ENCODE results near the gene RBMS3. TPM values are rescaled to one million over a fixed set of nuclear protein-coding genes. Genes with fewer than 3 reads are reported as not detected.

Gene RBMS3
- total and polyA plus RNA-seq, 2 of the 8 experiments (the other 6 are each of a cell fraction or from before 2014, with no cell fraction given) = 3.7 to 6.9 TPM

DNA sequence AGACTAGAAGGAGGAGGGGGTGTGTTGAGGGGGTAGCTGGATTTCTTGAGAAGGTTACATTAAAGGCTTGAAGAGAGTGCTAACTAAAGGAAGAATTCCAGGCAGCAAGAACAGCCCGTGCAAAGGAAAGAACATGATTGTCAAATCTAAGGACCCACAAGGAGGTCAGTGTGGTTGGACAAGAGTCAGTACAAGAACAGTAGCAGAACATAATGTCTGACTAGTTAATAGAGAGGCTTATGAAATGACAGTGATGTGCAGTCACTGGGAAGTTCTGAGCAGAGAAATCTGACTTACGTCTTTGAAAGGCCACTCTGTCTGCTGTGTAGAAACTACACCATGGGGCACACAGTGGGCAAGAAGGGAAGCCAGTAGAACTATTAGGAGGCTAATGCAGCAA is 19.8 kb upstream of the RBMS3 start:
- CTCF ChIA-PET (ENCODE audit: partially characterized antibody) = no interaction called here
- no peaks in the 10 kb centered on the region for H3K79me2 ChIP-seq (ENCODE audit: control insufficient read depth in 1 of 2, insufficient read depth in 2 of 2, low read length in 2 of 2)
- no peak overlapping the region for H2BK120ac ChIP-seq (replicated peaks; ENCODE audit: low read depth, low read length)
- WGBS, 2 experiments (ENCODE audit: extremely low coverage in 1 of 2, insufficient coverage in 1 of 2, insufficient read length in 1 of 2, insufficient replicate concordance in 2 of 2, low coverage in 1 of 2, low lambda C conversion rate in 2 of 2, missing lambda C conversion rate in 1 of 2) = 94% methylated on average over 2 of the region's 2 CpGs; no CpG with 5 or more reads in 1 of the 2 experiments
- H4K20me1 ChIP-seq (replicated peaks in 1 of 2; ENCODE audit: control insufficient read depth in 1 of 2, insufficient read depth in 2 of 2, low read length in 2 of 2) = no peaks in the 10 kb centered on the region
- H3K4me2 ChIP-seq (ENCODE audit: insufficient read depth in 1 of 2, low read depth in 2 of 2, low read length in 2 of 2) = no peak overlapping the region
- no peak overlapping the region for H3K14ac ChIP-seq (ENCODE audit: insufficient read length)
- no peaks in the 10 kb centered on the region for H3K23me2 ChIP-seq (ENCODE audit: low read depth, low read length)
- H3K4ac ChIP-seq (replicated peaks; ENCODE audit: insufficient read length, low read depth, low read length) = no peak overlapping the region
- H3K79me1 ChIP-seq (ENCODE audit: low read depth, low read length) = no peaks in the 10 kb centered on the region
- no peaks in the 10 kb centered on the region for H3K9me3 ChIP-seq (ENCODE audit: insufficient read depth in 2 of 2, low read depth in 1 of 2, low read length in 1 of 2)
- no peak overlapping the region for H2AFZ ChIP-seq (ENCODE audit: low read length)
- no peak overlapping the region for H4K8ac ChIP-seq (ENCODE audit: extremely low read depth, insufficient read depth, low read length)
- H2BK20ac ChIP-seq (ENCODE audit: low read length) = no peak overlapping the region
- H3K4me1 ChIP-seq (replicated peaks in 1 of 4; ENCODE audit: control insufficient read depth in 3 of 4, insufficient read depth in 4 of 4, low read length in 3 of 4) = no peaks in the 10 kb centered on the region
- H3K27me3 ChIP-seq (replicated peaks in 1 of 4; ENCODE audit: control insufficient read depth in 3 of 4, extremely low read depth in 1 of 4, insufficient read depth in 3 of 4, low read length in 3 of 4) = no peaks in the 10 kb centered on the region
- no peak overlapping the region for H2BK5ac ChIP-seq (ENCODE audit: low read depth, low read length)
- no peak for DNase-seq (ENCODE audit: low read depth in 1 of 2, low spot score in 2 of 2)
- H3K36me3 ChIP-seq (ENCODE audit: control insufficient read depth in 2 of 4, insufficient read depth in 4 of 4, low read length in 3 of 4) = no peaks in the 10 kb centered on the region
- TF ChIP-seq TAF7 (optimal IDR thresholded peaks at IDR 0.05; ENCODE audit: borderline replicate concordance, low read depth, low read length) = no peak
- TF ChIP-seq E2F6 (IDR thresholded peaks at IDR 0.05) = no peak
- TF ChIP-seq POU5F1 (IDR thresholded peaks at IDR 0.05; ENCODE audit: low read depth, low read length) = no peak
- TF ChIP-seq TEAD4 (IDR thresholded peaks at IDR 0.05; ENCODE audit: low read depth, low read length) = no peak
- TF ChIP-seq CREB1 (IDR thresholded peaks at IDR 0.05) = no peak
- no peak for TF ChIP-seq RFX5 (IDR thresholded peaks at IDR 0.05; ENCODE audit: borderline replicate concordance, low read depth, low read length)
- no peak for TF ChIP-seq CHD1 (IDR thresholded peaks at IDR 0.05; ENCODE audit: low read depth, low read length)
- no peak for TF ChIP-seq RNF2 (IDR thresholded peaks at IDR 0.05; ENCODE audit: borderline replicate concordance, low read depth, low read length, missing control alignments, poor library complexity, severe bottlenecking)
- POLR2A ChIA-PET (ENCODE audit: partially characterized antibody) = no interaction called here
- no peak for FAIRE-seq
- H3K18ac ChIP-seq (ENCODE audit: extremely low read depth, low read length) = no peak overlapping the region
- no peak overlapping the region for H3K56ac ChIP-seq (replicated peaks; ENCODE audit: insufficient read length, low read depth, low read length)
- H3K23ac ChIP-seq (ENCODE audit: insufficient read length) = no peak overlapping the region
- no peak overlapping the region for H3K27ac ChIP-seq (ENCODE audit: low read depth, low read length)
- H2BK15ac ChIP-seq (ENCODE audit: low read length) = no peak overlapping the region
- no peak overlapping the region for H4K5ac ChIP-seq (ENCODE audit: insufficient read length, low read depth, low read length)
- H2BK12ac ChIP-seq (ENCODE audit: low read depth, low read length) = no peak overlapping the region
- no peak overlapping the region for H3K9ac ChIP-seq (replicated peaks in 1 of 4; ENCODE audit: extremely low read depth in 1 of 4, low read depth in 3 of 4, low read length in 3 of 4)
- no peak overlapping the region for H2AK5ac ChIP-seq (ENCODE audit: low read depth, low read length)
- no peak overlapping the region for H3K4me3 ChIP-seq (ENCODE audit: extremely low read depth in 1 of 4, insufficient read depth in 2 of 4, low read depth in 3 of 4, low read length in 4 of 4)
- H4K91ac ChIP-seq (replicated peaks; ENCODE audit: insufficient read length, low read length) = no peak overlapping the region
